PC-9 (cell line): ENCODE measurements around the gene LRRC74A. TPM values are rescaled to one million over a fixed set of nuclear protein-coding genes. Genes with fewer than 3 reads are reported as not detected.

Experiments used
- Bru-seq: library from RNA; stranded (reverse); fragments of 400-500 nt; gene quantifications from one replicate; lab custom pipeline; 2021; lab: Mats Ljungman, UMichigan
- BruChase-seq, 2 experiments: library from RNA; stranded (reverse); fragments of 400-500 nt; gene quantifications; one replicate each; lab custom pipeline; 2021; lab: Mats Ljungman, UMichigan
- BruUV-seq: library from RNA; stranded (reverse); fragments of 400-500 nt; replicated peaks from 2 replicates; lab custom pipeline; 2021; lab: Mats Ljungman, UMichigan
- CTCF ChIA-PET: fragments of 300-600 bp; sonication (Branson Sonifier 250); formaldehyde crosslinking; loops from one replicate; lab custom pipeline; 2022; ENCODE audit warnings: antibody characterized with exemption; lab: Charles Lee
- POLR2A ChIA-PET: fragments of 300-600 bp; sonication (Branson Sonifier 250); formaldehyde crosslinking; loops from one replicate; lab custom pipeline; 2022; ENCODE audit warnings: antibody characterized with exemption; ENCODE audit not compliant: unreplicated experiment; lab: Charles Lee
- DNase-seq, 2 experiments: peaks; one replicate each; pipeline versions ENCODE4 v3.0.0 to v3.0.0-alpha.2; 2015 to 2022; ENCODE audit warnings: mixed read lengths in 1 of 2
- H2AFZ ChIP-seq: fragments of 200-600 bp; sonication (generic); 2 replicates; pipeline ENCODE4 v1.8.1; 2017; ENCODE audit warnings: antibody characterized with exemption
- H3F3A ChIP-seq: fragments of 200-600 bp; sonication (generic); 2 replicates; pipeline ENCODE4 v1.8.1; 2017; ENCODE audit warnings: antibody characterized with exemption, mild to moderate bottlenecking, low read depth; ENCODE audit not compliant: insufficient read depth
- H3K27ac ChIP-seq: fragments of 200-600 bp; sonication (generic); 2 replicates; pipeline ENCODE4 v1.6.1; 2016; ENCODE audit warnings: mixed run types
- H3K27me3 ChIP-seq: fragments of 200-600 bp; sonication (generic); 2 replicates; pipeline ENCODE4 v1.6.1; 2016; ENCODE audit warnings: low read depth, mixed run types; ENCODE audit not compliant: insufficient read depth
- H3K36me3 ChIP-seq: fragments of 200-600 bp; sonication (generic); 2 replicates; pipeline ENCODE4 v1.6.1; 2016; ENCODE audit warnings: low read depth, mixed run types
- H3K4me1 ChIP-seq: fragments of 200-600 bp; sonication (generic); replicated peaks from 2 replicates; pipeline ENCODE4 v1.6.1; 2016; ENCODE audit warnings: mixed run types; ENCODE audit not compliant: insufficient read depth
- H3K4me2 ChIP-seq: fragments of 200-600 bp; sonication (generic); 2 replicates; pipeline ENCODE4 v1.6.1; 2017; ENCODE audit warnings: mixed run types
- H3K4me3 ChIP-seq: fragments of 200-600 bp; sonication (generic); 2 replicates; pipeline ENCODE4 v1.6.1; 2016; ENCODE audit warnings: mixed run types
- H3K79me2 ChIP-seq: fragments of 200-600 bp; sonication (generic); 2 replicates; pipeline ENCODE4 v1.6.1; 2017; ENCODE audit warnings: low read depth, mixed run types
- H3K9me2 ChIP-seq: fragments of 200-600 bp; sonication (generic); 2 replicates; pipeline ENCODE4 v1.8.1; 2017; ENCODE audit warnings: mild to moderate bottlenecking; ENCODE audit not compliant: insufficient read depth
- H3K9me3 ChIP-seq: fragments of 200-600 bp; sonication (generic); 2 replicates; pipeline ENCODE4 v1.8.1; 2016; ENCODE audit warnings: low read depth; ENCODE audit not compliant: insufficient read depth
- H4K20me1 ChIP-seq: fragments of 200-600 bp; sonication (generic); 2 replicates; pipeline ENCODE4 v1.8.1; 2017; ENCODE audit not compliant: insufficient read depth
- CTCF ChIP-seq: fragments of 200-600 bp; sonication (generic); conservative IDR thresholded peaks from 2 replicates; pipeline ENCODE4 v1.6.1; 2017; ENCODE audit warnings: mixed run types, antibody characterized with exemption, mild to moderate bottlenecking, moderate library complexity
- EZH2 ChIP-seq: fragments of 200-600 bp; sonication (generic); IDR thresholded peaks from 2 replicates; pipeline ENCODE4 v1.8.0; 2017; ENCODE audit warnings: antibody characterized with exemption, low read depth
- intact Hi-C: fragments of 100-400 bp; cut with micrococcal nuclease; formaldehyde crosslinking; loops from one replicate; pipeline ENCODE4 v1.10.0; 2022; ENCODE audit not compliant: unreplicated experiment
- long read RNA-seq: library from polyadenylated mRNA; stranded (forward); transcript quantifications from one replicate; pipeline ENCODE4 v2.0.0, GENCODE V29; 2022
- total RNA-seq: library from RNA; stranded (reverse); gene quantifications from 2 replicates; pipeline ENCODE4 v1.2.3, GENCODE V29; 2021

LRRC74A gene
- not detected in 2 replicates for total RNA-seq
- not detected for Bru-seq, nascent RNA
- not detected for BruChase-seq, experiment 1, labeled RNA remaining after a 2-hour chase
- BruChase-seq, experiment 2, labeled RNA remaining after a 6-hour chase, result not detected
- long read RNA-seq, result 0 reads

GRCh38 chr14:76826122-76826521 is at the start of gene LRRC74A:
Gene LRRC74A, plus strand, starts transcription at chr14:76826408. Its CDS starts 290 bp downstream, at chr14:76826698.
- intact Hi-C loops, result no loop called here
- no peak for DNase-seq
- Histone ChIP-seq H3K9me2 (no peaks in the 10 kb centered on the region), H3K9me3 (no peaks in the 10 kb centered on the region), H3K4me1 (no peaks in the 10 kb centered on the region), H3K27ac (no peak within 1 kb of the TSS), H2AFZ (no peak within 1 kb of the TSS), H4K20me1 (no peaks in the 10 kb centered on the region), H3K79me2 (no peaks in the 10 kb centered on the region), H3K27me3 (peaks cover 85% of the 10 kb centered on the region), H3K36me3 (no peaks in the 10 kb centered on the region), H3F3A (no peaks in the 10 kb centered on the region), H3K4me3 (no peak within 1 kb of the TSS), H3K4me2 (no peak within 1 kb of the TSS)
- TF ChIP-seq EZH2, result no peak
- TF ChIP-seq CTCF, result no peak
- ChIA-PET POLR2A (no interaction called here), CTCF (interaction anchor here (0.6 kb wide), 1 partner anchor 338 kb away, joined by 3 read pairs; no protein-coding TSS in a partner anchor)
- no TSS peak for BruUV-seq

DNA sequence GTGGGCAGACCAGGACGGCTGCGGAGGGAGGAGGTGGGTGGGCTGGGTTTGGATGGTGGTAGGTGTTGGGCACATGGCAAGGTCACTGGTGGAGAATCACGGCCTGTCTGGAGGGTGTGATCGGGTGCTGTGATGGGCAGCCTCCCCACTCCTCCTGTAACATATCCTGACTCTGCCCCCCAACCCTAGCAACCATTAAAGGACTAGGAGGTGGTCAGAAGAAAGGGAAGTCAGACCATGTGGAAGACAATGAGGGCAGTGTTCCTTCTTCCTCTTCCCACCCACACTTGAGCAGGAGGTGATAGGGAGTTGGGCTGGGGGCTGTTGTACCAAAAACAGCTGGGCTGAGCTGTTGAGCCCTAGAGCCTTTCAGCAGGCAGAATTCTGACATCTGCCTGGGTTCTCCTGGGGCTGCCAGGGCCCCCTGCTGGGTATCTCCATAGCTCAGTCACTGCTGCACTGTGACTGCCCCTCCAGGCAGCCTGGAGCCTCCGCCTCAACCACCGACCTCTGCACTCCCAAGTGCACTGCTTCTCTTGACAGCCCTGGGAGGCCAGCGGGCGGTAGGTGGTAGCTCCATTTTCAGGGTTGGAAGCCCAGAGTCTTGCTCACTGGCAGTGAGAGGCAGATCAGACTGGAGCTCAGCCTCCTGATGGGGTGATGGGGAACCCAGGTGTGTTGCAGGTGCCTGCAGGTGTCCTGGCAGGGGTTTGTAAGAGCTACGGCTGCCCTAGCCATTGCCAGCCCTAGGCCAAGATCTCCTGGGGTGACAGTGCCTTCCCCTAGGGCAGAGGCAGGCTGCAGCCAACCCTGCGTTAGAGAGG is 49.6 kb upstream of the LRRC74A start:
- no peaks in the 10 kb centered on the region for H4K20me1 ChIP-seq
- H3K27me3 ChIP-seq, result peaks cover 7% of the 10 kb centered on the region
- no peak overlapping the region for H2AFZ ChIP-seq
- ChIA-PET CTCF (interaction anchor here (0.6 kb wide), 1 partner anchor 142 kb away, joined by 9 read pairs; no protein-coding TSS in a partner anchor), POLR2A (interaction anchor here (0.6 kb wide), 2 partner anchors 11 to 577 kb away, joined by 3 to 6 read pairs; no protein-coding TSS in a partner anchor)
- H3K36me3 ChIP-seq, result no peaks in the 10 kb centered on the region
- H3K4me1 ChIP-seq, result peaks cover 17% of the 10 kb centered on the region
- no peak overlapping the region for H3K4me3 ChIP-seq
- intact Hi-C loops, result no loop called here
- no peaks in the 10 kb centered on the region for H3K79me2 ChIP-seq
- no TSS peak for BruUV-seq
- H3K9me3 ChIP-seq, result no peaks in the 10 kb centered on the region
- TF ChIP-seq CTCF, result no peak
- no peak for TF ChIP-seq EZH2
- H3K27ac ChIP-seq, result no peak overlapping the region
- no peaks in the 10 kb centered on the region for H3K9me2 ChIP-seq
- H3K4me2 ChIP-seq, result no peak overlapping the region
- H3F3A ChIP-seq, result no peaks in the 10 kb centered on the region
- no peak for DNase-seq

GRCh38 chr14:76777721-76778120 is 48.5 kb upstream of the LRRC74A start:
- H2AFZ ChIP-seq, result no peak overlapping the region
- H3K4me1 ChIP-seq, result peaks cover 14% of the 10 kb centered on the region
- no peaks in the 10 kb centered on the region for H4K20me1 ChIP-seq
- H3K9me2 ChIP-seq, result no peaks in the 10 kb centered on the region
- H3K79me2 ChIP-seq, result no peaks in the 10 kb centered on the region
- H3K27ac ChIP-seq, result no peak overlapping the region
- no peak overlapping the region for H3K4me3 ChIP-seq
- intact Hi-C loops, result no loop called here
- H3K27me3 ChIP-seq, result no peaks in the 10 kb centered on the region
- no peak for DNase-seq
- ChIA-PET CTCF (no interaction called here), POLR2A (no interaction called here)
- no peak overlapping the region for H3K4me2 ChIP-seq
- H3K36me3 ChIP-seq, result no peaks in the 10 kb centered on the region
- no peak for TF ChIP-seq CTCF
- TF ChIP-seq EZH2, result no peak
- H3K9me3 ChIP-seq, result no peaks in the 10 kb centered on the region
- H3F3A ChIP-seq, result no peaks in the 10 kb centered on the region
- BruUV-seq, result no TSS peak
